HG03439 (cell line): Measurements from ENCODE around the gene TMEM100.
A peak's percentile ranks its signal among the peaks of the same experiment; 100 is the strongest.

ENCODE experiments used
- ATAC-seq: cut with Tn5 transposase; IDR thresholded peaks from one replicate; pipeline ENCODE4 v1.9.1; 2021; ENCODE audit warnings: mild to moderate bottlenecking, moderate library complexity; ENCODE audit not compliant: unreplicated experiment

TMEM100 gene

GRCh38 chr17:55722742-55723487 lies at the start of gene TMEM100:
Gene TMEM100, minus strand, starts transcription at chr17:55722864. Its CDS starts 1,794 bp downstream, at chr17:55721070.
- ATAC-seq = no peak

- ATAC-seq = no peak
These were observed 49.4 kb upstream of the TMEM100 start for GRCh38 chr17:55772086-55772485.

GRCh38 chr17:55770196-55770870 lies 47.7 kb upstream of the TMEM100 start:
- no peak for ATAC-seq

DNA sequence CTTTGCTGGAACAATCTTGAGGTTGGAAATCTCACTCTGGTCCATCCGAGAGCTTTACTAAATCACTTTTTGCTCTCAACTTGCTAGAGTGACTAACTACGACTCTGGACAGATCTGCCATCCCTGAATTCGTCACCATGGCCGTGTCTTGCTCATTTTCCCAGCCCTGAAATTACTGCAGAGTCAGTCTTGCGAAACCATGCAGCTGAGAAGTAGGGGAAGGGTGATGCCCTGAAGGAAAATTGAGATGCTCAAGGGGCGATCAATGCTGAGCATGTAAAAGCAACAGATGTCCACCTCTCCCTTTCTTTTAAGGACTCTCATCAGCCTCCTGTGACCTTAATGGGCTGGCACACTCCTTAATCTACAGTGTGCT lies 46.9 kb upstream of the TMEM100 start:
- no peak for ATAC-seq

GRCh38 chr17:55768936-55769624 lies 46.4 kb upstream of the TMEM100 start:
- no peak for ATAC-seq

GRCh38 chr17:55765472-55765871 lies 42.8 kb upstream of the TMEM100 start:
- ATAC-seq = no peak

- no peak for ATAC-seq
These were observed 41.9 kb upstream of the TMEM100 start for GRCh38 chr17:55764610-55765009.

DNA sequence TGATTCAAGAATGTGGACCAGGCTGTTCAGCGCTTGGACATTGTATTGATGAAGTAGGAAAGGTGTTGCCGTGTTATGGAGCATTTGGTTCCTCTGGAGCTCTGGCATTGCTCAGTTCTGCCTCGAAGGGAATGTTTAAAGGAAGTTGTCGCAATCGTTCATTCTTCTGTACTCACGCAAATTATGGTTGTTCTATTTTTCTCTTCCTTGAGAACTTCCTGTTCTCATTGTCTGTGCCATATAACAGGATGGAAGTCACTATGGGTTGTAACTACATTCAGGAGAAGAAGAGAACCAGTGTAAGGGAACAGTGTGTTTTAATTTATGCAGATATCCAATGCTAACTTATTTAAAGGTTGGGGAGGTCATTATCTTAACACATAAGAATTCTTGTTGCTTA lies 41.2 kb upstream of the TMEM100 start:
- no peak for ATAC-seq

DNA sequence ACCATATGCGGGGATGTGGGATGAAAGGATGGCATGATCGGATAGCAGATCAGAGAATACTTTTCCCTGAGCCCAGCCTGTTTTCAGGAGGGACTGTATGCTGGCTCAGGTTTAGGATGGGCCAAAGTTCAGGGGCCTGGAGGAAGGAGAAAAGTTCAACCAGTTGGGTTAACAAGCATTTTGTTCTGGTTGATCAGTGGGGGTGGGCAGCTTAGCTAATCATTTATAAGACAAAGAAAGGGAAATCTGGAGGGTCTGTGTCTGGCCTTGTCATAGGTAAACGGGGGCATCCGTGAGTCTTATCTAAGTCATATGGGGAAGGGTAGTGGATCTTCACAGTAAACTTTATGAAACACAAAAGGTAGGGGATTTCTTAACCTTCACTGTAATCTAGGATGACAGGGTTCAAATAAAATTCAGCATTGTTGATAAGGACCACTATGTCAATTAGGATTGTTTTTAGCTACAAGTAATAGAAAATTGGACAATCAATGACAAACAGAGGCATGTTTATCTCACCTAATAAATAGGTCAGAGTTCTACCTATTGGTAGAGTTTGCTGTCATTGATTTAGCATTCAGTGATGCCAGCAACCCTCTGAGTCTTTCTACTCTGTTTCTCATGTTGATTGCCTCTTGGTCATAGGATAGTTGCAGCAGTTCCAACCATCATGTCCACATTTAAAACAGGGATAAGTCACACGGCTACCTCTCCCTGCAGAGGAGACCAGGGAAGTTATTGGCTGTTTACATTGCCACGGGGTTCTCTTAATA lies 39.6 kb upstream of the TMEM100 start:
- ATAC-seq = no peak

GRCh38 chr17:55760643-55761355 lies 38.1 kb upstream of the TMEM100 start:
- ATAC-seq = no peak

DNA sequence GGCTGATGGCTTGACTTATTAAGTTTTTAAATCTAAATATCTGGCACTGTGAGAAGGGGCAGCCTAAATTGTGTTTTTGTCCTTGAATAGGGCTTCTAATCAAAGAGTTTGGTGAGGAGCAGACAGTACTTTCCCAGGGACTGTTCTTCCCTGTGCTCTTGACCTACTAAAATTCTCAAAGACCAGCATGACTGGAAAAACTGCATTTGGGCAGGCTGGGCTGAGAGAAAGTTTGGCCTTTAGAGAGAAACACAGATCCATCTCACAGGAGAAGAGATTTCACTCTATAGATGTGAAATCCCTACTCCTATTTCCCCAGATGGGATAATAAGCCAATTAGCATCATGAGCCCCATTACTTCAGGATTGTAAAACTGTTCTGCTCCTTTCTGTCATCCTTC lies 35.5 kb upstream of the TMEM100 start:
- no peak for ATAC-seq

- no peak for ATAC-seq
These were observed 35.0 kb upstream of the TMEM100 start for GRCh38 chr17:55757659-55758058.

DNA sequence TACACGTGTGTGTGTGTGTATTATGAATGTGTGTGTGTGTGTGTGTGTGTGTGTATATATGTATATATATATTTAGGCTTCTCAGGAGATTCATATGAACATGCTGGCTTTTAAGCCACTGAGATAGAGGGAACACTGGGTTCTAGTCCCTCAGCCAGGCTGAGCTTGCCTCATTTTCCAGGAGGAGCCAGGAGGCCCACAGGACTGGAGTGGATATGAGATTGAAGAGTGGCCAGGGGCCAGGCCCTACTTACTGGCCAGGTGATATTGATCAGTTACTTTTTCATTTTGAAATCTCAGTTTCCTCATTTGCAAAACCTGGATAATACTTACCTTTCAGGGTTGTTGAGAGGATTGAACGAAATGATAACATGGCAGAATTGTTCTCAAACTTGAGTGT lies 34.0 kb upstream of the TMEM100 start:
- no peak for ATAC-seq

DNA sequence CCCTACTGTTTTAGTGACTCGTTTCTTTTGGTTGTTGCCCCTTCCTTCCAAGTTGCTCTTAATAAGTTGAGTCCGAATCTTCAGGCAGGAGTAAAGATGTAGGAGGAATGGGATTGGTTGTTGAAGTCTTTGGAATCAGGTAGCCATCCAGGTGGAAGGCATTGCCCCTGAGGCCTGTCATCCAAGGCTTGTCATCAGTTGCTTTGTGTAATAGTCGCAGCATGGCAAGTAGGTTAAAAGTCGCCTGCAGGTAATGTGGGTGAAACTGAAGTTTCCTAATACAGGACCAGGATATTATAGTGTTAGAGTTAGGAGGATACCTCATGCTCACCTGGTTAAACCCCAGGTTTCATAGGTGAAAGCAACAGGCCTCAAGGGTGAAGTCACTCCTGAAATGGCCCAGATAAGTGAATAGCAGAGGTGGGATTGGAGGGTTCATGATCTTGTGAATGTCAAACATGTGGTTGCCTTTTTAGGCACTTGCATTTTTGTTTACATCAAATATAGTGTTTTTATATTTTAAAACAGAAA lies 29.1 kb upstream of the TMEM100 start:
- ATAC-seq = no peak

DNA sequence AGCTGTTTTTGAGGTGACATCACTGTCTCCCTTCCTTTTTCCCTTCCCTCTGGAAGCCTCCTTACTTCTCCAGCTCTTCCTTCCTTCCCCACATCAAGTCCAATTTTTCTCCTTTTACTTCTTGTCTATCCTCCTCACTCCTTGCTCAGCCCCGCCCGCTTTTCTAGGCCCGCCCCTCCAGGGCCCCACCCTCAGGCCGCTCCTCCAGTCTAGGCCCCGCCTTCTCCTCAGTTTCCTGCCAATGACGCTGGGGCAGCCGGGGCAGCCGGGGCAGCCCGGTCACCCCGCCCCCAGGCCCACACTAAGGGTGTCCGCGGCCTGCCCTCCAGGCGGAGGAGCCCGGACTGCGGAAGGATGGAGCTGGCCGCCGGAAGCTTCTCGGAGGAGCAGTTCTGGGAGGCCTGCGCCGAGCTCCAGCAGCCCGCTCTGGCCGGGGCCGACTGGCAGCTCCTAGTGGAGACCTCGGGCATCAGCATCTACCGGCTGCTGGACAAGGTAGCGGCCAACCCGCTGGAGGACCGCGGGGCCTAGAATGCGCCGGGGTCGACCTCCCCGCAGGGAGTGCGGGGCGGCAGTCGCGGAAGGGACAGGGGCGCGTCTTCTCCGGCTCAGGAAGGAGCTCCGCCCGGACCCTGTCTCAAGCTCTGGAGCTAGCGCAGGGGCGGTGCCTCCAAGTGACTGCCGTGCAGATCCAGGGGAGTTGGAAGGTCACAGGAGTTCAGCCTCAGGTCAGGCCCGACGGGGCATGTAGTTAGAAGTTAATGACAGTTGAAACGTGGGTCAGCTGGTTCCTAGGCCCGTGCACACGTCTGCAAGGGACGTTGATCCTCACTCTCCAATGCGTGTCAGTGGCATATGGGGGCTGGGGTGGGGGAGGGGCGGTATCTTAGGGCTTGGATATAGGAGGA lies 28.3 kb upstream of the TMEM100 start, which contains the start of gene PCTP:
TSS of gene PCTP (plus strand) at position 302 of the 908 bp plus-strand sequence. CDS start at position 355, 53 bp downstream.
- peak; percentile 99 for ATAC-seq

DNA sequence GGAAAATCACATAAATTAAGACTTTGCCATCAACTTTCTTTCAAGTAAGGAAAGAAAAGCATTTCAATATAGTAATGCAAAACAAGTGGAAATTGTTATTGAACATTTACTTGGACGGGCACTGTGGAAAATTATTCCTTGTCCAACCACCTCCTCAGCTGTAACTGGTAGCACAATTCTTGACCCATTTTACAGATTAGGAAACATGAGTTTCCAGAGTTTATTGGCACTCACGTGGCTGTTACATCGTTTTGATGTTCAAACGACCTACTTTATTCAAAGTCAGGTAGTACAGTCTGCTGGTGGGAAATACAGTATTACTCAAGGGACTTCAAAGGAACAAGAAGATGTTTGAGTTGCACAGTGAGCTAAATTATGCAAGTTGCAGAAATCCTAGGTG lies 27.3 kb upstream of the TMEM100 start:
- no peak for ATAC-seq

DNA sequence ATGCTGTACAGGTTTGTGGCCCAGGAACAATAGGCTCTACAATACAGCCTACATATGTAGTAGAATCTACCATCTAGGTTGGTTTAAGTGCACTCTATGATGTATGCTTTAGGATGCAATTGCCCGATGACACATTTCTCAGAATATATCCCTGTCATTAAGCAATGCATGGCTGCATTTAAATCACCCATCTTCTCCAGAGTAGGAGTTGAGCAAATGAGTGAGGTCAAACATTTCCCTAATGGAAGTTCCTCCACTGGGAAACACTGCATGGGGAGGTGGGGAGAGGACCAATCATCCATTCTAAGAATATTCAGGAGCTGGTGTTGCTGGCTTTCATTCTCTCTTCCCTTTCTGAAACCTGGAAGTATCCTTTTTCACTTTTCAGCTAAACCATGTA lies 26.2 kb upstream of the TMEM100 start:
- no peak for ATAC-seq

DNA sequence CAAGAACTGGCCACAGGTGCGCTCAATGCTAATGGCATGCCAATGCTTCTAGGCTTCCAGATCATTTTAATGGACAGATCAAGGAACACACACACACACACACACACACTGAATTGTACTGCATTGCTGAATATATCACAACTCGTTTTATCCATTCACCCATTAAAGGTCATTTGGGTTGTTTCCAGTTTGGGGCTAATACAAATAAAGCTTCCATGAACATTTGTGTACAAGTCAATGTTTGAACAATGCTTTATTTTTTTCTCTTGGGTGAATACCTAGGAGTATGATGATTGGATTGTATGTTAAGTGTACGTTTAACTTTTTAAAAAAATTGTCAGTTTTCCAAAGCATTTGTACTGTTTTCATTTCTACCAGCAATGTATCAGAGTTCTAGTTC lies 24.5 kb upstream of the TMEM100 start:
- ATAC-seq = no peak

DNA sequence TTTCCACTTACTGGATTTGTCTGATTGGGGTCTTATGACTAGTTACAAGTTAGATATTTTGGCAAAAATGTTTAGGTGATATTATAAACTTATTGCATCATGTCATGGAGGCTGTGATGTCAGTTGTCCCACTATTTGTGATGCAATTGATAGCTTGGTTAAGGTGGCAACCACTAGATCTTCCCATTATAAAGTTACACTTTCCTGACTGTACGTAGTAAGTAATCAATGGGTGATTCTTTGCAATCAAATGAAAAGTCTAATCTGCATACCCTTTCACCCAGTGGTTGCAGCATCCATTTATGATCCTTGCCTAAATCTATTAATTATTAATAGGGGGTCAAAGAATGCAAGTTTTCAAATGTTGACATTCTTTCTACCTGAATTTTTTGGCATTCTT lies 23.8 kb upstream of the TMEM100 start:
- ATAC-seq = no peak
